Urothelium cell line (cell line): ENCODE data around the gene CFAP298.
A peak's percentile ranks its signal among the peaks of the same experiment; 100 is the strongest.

Experiments used
- DNase-seq: peaks from one replicate; pipeline ENCODE4 v3.0.0; 2011; ENCODE audit warnings: low spot score, mixed read lengths
- FAIRE-seq: peaks from 2 replicates; lab custom pipeline; 2011; peaks lifted over from hg19 to GRCh38; lab: Jason Lieb, UNC

CFAP298 gene

DNA sequence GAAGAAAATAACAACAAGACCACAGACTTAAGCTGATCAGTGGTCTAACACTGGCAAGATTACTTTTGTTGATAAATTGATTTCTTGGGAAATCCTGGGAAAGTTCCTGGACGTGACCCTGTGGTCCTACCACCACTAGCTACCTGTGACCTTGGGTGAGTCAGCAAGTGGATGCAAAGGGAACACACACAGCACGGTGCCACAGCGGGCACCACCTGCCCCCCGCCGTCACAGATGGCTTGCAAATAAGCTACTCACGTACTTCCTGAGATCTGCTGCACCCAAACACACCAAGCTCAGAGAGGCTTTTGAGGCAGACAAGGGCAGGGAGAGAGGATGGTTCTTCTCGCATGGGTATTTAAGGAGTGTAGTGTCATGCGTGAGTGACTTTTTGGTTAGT, 12.7 kb downstream of the CFAP298 start:
- no peak for DNase-seq
- no peak for FAIRE-seq

DNA sequence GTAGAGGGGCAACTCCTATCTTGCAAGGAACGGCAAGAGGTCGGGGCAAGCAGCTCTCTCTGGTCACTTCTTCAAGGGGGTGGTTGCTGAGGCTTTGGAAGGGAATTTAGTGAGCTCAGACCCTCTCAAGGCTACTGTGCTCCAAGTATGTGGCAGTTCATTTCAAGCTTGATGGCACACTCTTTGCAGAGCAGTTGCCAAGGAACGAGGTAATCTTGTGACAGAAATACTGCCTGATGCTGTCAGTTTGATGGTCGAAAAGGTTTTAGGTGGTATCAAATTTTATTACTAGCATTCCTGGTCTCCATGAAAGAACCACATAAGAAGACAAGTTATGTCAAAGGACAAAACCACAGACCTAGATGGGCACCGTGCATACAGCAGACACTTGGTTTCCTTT, 13.1 kb downstream of the CFAP298 start:
- no peak for FAIRE-seq
- no peak for DNase-seq

DNA sequence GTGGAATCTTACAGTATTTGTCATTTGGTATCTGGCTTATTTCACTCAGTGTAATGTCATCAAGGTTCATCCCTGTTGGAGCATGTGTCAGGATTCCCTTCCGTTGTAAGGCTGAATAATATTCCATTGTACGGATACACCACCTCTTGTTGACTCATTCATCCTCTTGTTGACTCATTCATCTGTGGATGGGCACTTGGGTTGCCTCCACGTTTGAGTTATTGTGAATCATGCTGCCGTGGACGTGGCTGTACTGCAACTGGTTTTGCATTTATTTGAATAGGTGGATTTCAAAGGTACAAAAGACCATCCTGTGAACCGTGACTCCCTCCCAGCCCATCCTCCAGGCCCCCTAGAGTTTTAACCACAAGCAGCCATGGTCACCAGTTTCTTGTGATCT, 15.0 kb downstream of the CFAP298 start:
- peak; percentile 70 for FAIRE-seq
- DNase-seq = peak; percentile 64

DNA sequence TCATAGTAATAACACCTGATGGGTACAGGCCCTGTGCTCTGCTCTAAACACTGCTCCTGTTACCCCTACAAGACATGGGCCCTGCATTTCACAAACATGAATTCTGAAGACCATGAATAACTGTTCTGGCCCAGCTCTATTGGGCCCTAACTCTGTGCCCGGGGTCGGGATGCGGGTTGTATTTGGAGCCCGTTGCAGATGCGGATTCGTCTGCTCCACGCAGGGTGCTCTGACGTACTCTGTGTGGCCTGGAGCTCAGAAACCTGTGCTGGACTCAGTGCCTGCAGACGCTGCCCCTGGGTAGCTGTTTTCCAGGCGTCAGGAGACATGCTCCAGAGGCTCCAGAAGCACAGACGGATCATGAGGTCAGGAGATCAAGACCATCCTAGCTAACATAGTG, 16.7 kb downstream of the CFAP298 start:
- FAIRE-seq (no peak), DNase-seq (no peak)

DNA sequence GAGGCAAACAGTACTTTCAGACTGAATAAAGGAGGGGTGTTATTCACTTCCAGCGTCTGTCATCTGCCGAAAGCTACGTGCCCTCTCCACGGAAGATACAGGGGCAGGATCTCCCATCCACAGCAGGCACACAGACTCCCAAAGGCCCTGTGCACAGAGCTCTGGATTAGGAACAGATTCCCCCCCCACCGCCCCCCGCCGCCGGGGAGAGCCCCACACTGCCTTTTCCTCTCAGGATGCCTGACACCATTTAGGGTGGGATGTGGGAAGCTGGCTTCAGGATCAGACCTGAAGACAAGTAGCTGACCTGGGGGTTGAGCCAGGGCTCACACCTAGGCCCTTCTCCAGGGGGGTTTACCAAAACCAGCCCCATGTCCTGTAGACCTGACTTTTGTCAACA, 18.5 kb downstream of the CFAP298 start:
- DNase-seq (no peak), FAIRE-seq (no peak)

DNA sequence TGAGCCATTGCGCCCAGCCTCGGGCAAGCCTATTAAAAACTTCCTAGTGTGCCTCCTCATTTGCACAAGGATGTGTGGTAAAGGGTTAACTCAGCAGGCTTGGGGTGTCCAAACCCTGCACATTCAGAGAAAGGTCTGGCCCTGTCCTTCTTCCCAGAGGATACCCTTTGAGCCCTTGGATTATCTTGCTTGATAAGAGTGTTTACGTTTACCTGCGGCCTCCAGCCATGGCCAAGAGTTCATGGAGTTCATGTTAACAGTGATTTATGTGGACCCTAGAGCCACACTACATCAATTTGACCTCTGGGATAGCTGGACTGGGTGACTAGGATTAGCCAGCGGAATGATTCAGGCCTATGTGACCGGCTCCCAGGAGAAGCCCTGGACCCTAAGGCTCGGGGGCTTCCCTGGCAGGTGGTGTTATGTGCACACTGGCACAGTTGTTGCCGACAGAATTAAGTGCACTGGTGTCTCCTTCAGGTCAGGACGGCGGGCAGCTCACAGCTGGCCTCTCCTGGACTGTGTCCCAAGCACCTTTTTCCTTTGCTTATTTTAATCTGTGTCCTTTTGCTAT, 19.2 kb downstream of the CFAP298 start:
- DNase-seq = no peak
- FAIRE-seq = no peak

DNA sequence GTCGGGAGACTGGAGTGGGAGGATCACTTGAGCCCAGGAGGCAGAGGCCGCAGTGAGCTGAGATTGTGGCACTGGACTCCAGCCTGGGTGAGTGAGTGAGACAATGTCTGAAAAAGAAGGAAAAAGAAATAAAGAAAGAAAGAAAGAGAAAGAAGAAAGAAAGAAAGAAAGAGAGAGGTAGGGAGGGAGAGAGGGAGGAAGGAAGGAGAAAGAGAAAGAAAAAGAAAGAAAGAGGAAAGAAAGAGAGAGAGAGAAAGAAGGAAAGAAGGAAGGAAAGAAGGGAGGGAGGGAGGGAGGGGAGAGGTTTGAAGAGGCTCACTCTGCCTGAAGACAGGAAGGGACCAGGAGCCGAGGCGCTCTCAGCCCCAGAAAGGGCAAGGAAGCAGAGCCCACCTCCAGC, 22.0 kb downstream of the CFAP298 start:
- no peak for FAIRE-seq

DNA sequence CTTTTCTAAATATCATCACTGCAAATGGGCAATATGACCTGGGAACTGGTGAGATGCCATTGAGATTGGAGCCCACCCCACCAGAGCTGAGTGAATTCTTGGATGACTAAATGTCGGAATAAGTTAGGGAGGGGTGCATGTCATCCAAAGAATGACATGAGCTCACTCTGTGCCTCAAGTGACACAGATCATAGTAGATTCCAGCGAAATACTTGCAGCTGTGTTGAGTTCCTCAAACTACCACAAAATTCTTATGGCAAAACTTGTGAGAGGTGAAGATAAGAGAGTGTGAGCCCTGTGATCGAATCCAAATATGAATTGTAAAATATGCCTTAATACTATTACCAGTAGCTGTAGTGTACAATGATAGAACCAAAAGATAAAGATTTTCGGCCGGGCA, 24.5 kb downstream of the CFAP298 start:
- DNase-seq (no peak), FAIRE-seq (no peak)

More for the DNA sequence above, 22.0 kb downstream of the CFAP298 start:
- no peak for DNase-seq

DNA sequence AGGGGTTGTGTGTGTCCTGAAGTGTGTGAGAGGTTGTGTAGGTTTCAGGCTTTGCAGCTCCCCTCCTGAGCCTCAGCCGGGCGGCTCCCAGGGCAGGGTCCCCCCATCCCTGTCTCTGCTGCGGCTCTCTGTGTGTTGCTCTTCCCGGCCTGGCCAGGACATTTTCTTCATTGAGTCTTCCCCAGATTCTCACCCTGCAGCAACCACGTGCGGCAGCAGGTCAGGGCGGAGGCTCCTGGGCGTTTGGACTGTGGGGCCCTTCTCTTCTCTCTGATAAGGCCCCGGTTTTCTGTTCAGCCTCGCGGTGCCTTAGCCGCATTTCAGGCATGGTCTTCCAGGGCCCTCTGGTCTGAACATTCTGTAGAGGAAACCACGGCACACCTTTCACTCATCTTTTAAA, 25.1 kb downstream of the CFAP298 start:
- DNase-seq = no peak
- no peak for FAIRE-seq

DNA sequence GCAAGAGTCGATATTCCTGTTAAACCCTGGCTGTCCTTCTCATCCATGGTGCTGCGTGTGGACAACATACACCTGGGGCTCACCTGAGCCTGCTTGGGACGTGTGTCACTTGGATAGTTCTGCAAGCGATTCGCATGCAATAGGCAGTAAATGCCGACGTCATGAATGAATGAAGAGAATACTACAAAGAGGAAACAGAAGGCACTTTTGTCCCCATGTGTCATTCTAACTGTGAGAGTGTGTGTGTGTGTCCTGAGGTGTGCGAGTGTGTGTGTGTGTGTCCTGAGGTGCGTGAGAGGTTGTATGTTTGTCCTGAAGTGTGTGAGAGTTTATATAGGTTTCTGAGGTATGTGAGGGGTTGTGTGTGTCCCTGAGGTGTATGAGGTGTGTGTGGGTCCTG, 26.2 kb downstream of the CFAP298 start:
- DNase-seq = no peak
- no peak for FAIRE-seq

DNA sequence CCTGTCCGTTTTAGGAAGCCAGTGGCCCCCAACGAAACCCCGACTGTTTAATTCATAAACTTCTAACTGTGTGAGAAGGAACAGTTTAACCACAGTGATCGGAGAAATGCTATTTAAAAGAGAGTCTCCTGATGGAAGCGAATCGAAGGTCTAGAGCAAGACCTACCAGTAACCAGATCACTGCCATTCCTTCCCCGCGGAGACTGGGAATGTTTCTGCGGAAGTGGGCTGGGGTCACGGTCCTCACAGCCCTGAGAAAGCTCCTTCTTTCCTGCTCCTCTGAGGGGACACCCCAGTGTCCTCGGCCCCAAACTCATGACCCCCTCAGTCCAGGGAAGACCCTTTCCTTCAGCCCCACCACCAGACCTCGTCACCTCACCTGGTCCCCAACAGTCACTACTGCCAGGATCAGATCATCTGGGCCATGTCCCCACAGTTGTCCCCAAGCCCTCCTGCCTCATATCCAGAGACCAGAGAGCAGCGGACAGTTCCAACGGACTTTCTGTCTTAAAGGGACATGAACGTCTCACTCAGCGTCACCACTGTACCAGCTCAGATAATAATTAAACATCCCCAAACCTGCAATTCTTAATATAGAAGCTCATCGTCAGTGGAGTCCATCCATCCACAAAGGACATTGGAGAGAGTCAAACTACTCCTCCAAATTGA, 27.0 kb downstream of the CFAP298 start, which contains the start of gene TCP10L:
TSS of gene TCP10L (minus strand) at position 482 of the 669 bp plus-strand sequence. CDS start 1,219 bp downstream, outside the sequence.
- DNase-seq (no peak), FAIRE-seq (no peak)

DNA sequence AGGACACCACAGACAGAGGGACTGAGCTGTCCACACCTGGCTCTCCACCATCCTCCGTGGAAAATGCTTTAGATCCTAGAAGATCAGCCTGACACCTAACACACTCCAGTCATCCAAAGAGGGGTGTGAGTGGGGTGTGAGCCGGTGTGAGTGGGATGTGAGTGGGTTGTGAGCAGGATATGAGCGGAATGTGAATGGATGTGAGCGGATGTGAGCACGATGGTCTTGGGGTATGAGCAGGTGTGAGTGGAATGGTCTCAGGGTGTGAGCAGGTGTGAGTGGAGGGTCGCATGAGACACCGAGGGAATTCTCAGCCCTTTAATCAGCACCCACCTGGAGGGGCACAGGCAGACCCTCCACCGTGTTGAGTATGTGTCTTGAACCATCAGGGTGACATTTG, 27.7 kb downstream of the CFAP298 start:
- no peak for FAIRE-seq
- DNase-seq = no peak

DNA sequence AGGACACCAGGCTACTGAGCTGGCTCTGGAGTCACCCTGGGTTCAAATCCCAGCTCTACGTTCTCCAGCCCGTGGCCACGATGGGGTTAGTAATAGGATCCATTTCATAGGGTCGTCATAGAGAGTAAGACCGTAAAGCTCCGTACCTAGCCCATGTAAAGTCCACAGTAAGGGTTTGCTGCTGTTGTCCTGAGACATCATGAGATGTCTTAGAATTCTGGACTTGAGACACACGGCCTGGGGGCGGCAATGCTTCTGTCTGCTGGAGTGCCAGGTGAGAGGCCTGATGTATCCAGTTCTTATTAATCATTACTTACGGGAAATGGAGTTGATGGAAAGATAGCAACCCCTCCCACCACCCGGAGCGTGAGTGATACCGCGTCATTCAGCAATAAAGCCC, 30.4 kb downstream of the CFAP298 start:
- DNase-seq (no peak), FAIRE-seq (no peak)

DNA sequence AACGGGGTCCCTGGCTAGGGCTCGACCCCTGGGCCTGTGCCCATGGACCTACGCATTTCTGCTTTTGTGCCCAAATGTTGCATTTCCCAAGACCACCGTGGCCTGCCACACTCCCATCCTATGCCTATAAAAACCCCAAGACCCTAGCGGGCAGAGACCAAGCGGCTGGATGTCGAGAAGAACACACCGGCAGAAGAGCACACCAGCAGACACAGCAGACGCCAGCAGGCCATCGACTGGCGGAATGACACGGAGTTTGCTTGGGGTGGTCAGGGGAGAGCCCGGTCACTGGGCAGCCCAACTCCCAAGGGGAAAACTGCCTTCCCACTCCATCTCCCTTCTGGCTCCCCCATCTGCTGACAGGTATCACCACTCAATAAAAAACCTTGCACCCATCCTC, 31.2 kb downstream of the CFAP298 start:
- FAIRE-seq (no peak), DNase-seq (no peak)

DNA sequence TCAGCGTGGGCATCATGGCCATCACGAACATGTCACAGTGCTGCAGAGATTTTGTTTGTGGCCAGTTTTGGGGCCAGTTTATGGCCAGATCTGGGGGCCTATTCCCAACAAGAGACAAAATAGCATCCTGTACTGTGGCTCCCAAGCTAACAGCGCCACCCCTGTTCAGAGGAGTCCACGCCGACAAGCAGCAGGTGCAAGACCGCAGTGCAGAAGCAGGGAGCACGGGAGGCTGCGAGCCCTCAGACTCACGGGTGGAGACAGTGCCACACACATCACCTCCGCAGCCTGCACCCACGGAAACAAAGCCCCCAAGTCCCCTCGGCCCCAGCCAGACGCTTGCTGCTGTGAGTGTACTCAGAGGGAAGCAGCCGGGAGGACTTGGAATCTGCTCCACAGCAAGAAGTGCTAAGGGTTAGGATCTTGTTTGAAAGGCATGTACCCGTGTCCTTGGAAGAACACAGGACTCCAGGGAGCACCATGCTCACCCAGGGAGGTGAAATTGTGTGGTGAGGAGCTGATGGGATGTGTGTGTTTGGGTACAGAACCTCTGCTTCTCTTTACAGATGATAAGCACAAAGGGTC, 34.0 kb downstream of the CFAP298 start:
- DNase-seq (no peak), FAIRE-seq (no peak)

DNA sequence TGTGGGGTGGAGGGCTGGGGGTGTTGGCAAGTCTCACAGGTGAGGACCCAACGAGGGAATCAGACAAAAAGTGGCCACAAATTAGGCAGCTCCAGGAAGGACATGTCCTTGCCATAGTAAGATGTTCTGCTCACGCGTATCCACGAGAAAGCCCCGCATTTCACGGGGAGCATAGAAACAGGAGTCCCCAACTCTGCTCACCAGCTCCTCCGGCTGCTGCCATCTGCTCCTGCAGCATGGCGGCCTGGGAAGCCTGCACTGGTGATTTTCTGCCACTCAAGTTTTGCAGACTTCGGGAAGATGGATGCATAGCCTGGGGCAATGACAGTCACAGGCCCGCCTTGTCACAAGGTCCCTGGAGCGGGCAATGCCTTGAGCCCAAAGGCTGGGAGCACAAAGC, 36.2 kb downstream of the CFAP298 start:
- FAIRE-seq (no peak), DNase-seq (no peak)

DNA sequence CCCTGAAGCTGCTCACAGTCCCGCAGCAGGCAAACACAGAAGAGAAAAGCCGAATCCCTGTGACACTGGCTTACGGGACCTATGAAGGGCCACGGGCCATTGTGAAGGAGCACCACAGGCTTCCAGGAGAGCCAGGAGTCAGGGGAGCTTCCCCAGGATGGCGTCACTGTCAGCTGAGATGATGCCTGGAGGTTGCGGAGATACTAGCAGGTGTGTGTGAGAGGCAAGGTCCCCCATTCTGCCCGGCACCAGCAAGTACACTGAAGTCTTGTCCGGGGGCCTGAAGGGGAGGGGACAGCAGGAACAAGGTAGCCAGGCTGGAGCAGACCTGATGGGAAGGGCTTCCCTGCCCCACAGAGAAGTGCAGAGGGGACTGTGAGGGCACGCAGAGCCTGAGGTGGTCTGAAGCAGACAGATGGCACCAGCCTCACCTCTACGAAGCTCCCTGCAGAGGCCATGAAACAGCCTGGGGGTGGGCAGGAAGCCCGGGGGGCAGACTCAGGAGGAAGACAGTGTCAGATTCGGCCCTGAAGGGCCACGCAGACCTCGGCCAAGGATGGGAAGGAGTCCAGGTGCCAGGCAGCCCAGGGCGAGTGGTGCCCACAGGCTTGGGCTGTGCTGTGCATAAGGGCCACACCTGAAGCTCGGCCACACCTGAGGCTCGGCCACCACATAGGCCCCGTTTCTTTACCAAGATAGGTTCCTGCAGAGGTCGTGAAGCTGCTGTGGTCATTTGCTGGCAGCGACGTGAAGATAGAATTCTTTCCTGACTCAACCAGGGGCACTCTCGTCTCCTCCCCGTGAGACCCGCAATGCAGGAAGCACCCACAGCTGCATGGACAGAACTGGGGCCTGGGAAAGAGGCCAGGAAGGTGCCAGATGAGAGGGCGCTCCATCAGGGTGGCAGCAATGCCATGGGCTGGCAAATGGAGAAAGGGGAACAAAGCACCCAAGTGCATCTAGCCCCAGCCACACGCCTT, 36.9 kb downstream of the CFAP298 start:
- DNase-seq (no peak), FAIRE-seq (no peak)

DNA sequence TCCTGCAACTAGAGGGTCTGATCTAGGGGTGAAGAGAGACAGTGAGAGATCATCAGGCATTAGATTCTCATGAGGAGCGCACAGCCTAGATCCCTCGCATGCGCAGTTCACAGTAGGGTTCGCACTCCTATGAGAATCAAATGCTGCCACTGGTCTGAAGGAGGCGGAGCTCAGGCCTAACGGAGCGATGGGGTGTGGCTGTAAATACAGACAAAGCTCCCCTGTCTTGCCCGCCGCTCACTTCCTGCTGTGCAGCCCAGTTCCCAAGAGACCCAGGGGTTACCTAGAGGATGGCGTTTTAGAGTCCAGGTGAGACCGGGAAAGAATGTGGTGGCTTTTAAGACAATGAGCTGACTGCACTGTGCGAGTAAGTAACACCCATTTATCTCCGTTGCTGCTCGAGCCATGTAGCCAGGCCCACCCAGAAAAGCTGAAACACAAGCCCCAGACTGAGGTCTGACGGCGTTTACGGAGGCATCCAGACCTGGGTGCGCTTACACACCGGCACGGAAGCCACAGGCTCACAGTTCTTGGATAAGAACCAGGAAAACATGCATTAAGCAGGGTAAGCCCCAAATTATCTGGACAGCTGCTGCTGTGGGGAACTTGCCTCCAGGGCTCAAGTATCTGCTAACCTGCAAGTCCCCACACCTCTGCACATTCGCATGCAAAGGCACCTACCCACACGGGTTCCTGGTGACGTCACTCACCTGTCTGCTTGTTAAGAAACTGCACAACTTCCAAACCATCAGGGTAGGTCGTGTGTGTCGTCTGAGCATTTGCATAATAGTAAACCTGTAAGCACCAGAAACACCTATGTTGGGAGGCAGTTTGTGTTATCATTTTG, 39.4 kb downstream of the CFAP298 start:
- DNase-seq (no peak), FAIRE-seq (no peak)

DNA sequence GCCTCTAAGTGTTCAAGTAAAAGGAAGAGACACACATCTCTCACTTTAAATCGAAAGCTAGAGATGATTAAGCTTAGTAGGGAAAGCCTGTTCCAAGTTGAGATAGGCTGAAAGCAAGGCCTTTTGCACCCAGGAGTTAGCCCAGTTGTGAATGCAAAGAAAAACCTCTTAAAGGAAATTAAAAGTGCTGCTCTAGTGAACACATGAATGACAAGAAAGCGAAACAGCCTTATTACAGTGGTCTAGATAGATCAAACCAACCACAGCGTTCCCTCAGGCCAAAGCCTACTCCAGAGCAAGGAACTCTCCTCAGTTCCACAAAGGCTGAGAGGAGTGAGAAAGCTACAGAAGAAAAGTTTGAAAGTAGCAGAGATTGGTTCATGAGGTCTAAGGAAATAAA, 41.7 kb downstream of the CFAP298 start:
- DNase-seq (no peak), FAIRE-seq (no peak)
